GM21390 (cell line): Measurements from ENCODE around the gene CRYZL1.

Experiments
- ATAC-seq: cut with Tn5 transposase; IDR thresholded peaks from one replicate; pipeline ENCODE4 v1.9.1; 2021; ENCODE audit not compliant: unreplicated experiment

The CRYZL1 gene

DNA sequence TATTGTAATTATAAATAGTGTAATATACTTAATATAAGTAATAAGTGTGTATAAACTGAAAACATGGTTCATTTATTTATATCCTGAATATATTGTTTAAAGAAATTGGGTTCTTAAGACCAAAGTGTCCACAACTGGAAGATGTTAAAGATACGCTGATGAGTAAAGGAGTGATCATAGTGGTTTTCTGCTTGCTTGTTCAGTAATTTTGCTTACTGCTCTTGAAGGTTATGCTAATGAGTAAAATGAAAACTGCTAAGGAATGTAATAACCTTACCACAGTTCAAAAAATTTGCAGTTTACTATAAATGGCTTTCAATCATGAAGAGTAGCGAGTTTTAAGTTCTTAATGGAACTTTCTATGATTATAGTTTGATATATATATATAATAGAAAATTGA lies 75.0 kb downstream of the CRYZL1 start:
- ATAC-seq = no peak

DNA sequence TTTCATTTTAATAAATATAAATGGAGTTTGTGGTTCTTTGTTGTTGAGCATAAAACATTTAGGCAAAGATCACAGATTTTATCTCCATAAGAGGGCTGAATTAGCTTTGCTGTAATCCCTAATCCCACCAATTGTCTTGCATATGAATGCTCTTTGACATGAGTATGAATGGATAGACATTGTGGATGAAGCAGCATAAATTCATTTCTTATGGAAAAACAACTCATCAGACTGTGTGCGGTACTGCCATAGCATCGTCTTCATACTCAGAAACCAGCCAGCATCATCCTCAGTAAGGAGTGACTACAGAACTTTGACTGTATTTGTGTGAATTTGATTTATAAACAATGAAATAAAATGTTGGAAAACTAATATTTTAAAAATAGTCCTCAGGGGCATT lies 79.2 kb downstream of the CRYZL1 start:
- no peak for ATAC-seq

DNA sequence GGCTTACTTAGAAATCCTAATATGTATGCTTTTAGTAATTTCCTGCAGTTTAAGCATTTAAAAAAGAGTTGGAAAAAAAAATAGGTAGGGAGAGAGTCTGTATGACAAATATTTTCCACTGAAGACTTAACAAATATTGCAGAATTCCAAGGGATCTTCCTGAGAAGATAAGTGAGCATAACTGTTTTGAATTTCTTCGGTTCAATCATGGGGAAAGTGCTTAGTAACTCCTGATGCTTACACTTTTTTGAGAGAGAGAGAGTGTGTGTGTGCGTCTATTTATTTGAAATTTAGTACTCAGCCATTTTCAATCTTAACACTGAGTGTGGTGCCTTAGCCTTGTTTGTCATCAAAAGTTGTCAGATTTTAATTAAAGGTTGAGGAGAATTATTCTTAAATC lies 80.2 kb downstream of the CRYZL1 start:
- ATAC-seq = no peak

DNA sequence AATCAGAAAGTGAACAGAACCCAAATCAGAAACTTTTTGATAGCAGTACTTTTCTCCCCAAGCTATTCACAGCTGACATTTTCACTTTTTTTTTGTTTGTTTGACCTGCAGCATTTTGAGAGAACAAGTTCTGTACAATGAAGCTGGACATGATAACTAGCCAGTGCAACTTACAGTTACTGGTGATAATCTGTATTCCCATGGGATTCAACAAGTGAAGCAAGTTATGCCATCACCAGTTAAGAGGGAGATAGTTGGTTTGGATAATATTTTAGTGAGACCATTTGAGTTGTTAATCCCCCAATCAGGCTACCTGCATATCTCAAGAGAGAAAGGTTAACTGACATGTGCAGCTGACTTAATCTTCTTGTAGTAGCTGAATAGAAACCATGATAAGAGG lies 80.6 kb downstream of the CRYZL1 start:
- ATAC-seq = no peak

DNA sequence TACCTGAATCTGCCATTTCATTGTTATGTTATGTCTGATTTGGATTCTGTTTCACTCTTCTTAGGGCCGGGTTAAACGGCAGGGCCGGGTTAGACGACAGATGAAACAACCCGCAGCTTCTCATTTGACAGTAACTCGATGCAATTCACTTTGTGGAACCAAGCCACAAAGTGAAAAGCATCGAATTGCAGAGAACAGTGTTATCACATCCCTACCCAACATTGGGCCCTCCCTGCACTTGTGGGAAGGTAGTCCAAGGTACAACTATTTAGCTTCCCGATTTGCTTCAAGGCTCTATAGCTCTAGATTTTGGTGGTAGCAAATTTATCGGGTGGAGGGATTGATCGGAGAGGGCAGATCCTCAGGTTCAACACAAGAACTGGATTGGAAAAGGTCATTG lies 81.7 kb downstream of the CRYZL1 start:
- no peak for ATAC-seq

DNA sequence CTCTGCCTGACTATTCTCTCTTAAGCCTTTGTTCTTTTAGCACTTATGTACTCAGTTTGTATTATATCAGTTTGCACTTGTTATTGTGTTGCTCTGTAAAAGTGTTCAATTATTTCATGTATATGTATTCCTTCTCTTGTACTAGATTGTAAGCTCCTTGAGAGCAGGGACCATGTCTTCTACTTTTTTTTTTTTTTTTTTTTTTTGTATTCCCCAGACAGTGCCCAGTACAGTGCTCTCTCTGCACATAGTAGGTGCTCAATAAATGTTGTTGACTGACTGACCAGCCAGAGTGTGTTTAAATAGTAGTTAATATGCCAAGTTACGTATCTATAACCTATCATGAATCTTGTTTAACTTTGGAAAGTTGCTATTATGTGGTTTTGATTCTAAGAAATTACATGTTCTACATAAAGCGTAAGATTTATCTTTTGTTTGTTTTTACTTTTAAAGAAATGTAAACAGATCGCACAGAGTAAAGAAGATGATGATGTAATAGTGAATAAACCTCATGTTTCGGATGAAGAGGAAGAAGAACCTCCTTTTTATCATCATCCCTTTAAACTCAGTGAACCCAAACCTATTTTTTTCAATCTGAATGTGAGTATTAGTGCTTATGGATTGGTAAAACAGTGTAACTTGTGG lies 82.6 kb downstream of the CRYZL1 start:
- no peak for ATAC-seq

DNA sequence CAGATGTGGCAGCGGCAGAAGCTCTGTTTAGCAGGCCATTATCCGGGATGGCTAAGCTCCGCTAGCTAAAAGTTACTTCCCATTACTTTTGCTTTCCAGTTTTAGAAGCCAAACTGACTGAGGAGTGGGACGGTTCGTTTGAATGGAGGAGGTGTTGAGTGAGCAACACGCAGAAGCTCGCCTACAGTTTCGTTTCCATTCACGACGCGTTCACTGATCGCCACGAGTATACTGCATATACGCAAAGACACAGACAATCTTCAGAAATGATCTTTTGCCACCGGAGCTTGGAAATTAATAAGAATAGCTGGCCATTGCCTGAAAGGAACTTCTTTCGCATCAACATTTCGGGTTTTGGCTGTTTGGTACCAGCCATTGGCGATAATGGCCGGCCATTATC lies 84.1 kb downstream of the CRYZL1 start:
- no peak for ATAC-seq

DNA sequence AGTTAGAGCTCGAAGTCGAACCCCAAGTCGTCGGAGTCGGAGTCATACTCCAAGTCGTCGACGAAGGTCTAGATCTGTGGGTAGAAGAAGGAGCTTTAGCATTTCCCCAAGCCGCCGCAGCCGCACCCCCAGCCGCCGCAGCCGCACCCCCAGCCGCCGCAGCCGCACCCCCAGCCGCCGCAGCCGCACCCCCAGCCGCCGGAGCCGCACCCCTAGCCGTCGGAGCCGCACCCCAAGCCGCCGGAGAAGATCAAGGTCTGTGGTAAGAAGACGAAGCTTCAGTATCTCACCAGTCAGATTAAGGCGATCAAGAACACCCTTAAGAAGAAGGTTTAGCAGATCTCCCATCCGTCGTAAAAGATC lies 86.6 kb downstream of the CRYZL1 start:
- ATAC-seq = no peak

DNA sequence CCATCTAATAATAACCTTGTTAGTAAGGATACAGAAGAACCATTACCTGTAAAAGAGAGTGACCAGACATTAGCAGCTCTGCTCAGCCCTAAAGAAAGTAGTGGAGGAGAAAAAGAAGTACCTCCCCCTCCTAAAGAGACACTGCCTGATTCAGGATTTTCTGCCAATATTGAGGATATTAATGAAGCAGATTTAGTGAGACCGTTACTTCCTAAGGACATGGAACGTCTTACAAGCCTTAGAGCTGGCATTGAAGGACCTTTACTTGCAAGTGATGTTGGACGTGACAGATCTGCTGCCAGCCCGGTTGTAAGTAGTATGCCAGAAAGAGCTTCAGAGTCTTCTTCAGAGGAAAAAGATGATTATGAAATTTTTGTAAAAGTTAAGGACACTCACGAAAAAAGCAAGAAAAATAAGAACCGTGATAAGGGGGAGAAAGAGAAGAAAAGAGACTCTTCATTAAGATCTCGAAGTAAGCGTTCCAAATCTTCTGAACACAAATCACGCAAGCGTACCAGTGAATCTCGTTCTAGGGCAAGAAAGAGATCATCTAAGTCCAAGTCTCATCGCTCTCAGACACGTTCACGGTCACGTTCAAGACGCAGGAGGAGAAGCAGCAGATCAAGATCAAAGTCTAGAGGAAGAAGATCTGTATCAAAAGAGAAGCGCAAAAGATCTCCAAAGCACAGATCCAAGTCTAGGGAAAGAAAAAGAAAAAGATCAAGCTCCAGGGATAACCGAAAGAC lies 87.1 kb downstream of the CRYZL1 start:
- no peak for ATAC-seq

DNA sequence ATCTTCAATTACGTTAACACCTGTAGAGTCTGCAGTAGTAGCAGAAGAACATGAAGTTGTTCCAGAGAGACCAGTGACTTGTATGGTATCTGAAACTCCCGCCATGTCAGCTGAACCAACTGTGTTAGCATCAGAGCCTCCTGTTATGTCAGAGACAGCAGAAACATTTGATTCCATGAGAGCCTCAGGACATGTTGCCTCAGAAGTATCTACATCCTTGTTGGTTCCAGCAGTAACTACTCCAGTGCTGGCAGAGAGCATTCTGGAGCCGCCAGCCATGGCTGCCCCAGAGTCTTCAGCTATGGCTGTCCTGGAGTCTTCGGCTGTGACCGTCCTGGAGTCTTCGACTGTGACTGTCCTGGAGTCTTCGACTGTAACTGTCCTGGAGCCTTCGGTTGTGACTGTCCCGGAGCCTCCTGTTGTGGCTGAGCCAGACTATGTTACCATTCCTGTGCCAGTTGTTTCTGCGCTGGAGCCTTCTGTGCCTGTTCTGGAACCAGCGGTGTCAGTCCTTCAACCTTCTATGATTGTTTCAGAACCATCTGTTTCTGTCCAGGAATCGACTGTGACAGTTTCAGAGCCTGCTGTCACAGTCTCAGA lies 88.4 kb downstream of the CRYZL1 start:
- ATAC-seq = no peak

DNA sequence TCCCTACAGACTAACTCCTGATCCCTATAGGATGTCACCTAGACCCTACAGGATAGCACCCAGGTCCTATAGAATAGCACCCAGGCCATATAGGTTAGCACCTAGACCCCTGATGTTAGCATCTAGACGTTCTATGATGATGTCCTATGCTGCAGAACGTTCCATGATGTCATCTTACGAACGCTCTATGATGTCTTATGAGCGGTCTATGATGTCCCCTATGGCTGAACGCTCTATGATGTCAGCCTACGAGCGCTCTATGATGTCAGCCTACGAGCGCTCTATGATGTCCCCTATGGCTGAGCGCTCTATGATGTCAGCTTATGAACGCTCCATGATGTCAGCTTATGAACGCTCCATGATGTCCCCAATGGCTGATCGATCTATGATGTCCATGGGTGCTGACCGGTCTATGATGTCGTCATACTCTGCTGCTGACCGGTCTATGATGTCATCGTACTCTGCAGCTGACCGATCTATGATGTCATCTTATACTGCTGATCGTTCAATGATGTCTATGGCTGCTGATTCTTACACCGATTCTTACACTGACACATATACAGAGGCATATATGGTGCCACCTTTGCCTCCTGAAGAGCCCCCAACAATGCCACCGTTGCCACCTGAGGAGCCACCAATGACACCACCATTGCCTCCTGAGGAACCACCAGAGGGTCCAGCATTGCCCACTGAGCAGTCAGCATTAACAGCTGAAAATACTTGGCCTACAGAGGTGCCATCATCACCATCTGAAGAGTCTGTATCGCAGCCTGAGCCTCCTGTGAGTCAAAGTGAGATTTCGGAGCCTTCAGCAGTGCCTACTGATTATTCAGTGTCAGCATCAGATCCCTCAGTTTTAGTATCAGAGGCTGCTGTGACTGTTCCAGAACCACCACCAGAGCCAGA lies 89.2 kb downstream of the CRYZL1 start:
- no peak for ATAC-seq

DNA sequence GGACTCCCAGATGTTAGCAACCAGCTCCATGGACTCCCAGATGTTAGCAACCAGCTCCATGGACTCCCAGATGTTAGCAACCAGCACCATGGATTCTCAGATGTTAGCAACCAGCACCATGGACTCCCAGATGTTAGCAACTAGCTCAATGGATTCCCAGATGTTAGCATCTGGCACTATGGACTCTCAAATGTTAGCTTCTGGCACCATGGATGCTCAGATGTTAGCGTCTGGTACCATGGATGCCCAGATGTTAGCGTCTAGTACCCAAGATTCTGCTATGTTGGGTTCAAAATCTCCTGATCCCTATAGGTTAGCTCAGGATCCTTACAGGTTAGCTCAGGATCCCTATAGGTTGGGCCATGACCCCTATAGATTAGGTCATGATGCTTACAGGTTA lies 89.9 kb downstream of the CRYZL1 start:
- ATAC-seq = no peak

DNA sequence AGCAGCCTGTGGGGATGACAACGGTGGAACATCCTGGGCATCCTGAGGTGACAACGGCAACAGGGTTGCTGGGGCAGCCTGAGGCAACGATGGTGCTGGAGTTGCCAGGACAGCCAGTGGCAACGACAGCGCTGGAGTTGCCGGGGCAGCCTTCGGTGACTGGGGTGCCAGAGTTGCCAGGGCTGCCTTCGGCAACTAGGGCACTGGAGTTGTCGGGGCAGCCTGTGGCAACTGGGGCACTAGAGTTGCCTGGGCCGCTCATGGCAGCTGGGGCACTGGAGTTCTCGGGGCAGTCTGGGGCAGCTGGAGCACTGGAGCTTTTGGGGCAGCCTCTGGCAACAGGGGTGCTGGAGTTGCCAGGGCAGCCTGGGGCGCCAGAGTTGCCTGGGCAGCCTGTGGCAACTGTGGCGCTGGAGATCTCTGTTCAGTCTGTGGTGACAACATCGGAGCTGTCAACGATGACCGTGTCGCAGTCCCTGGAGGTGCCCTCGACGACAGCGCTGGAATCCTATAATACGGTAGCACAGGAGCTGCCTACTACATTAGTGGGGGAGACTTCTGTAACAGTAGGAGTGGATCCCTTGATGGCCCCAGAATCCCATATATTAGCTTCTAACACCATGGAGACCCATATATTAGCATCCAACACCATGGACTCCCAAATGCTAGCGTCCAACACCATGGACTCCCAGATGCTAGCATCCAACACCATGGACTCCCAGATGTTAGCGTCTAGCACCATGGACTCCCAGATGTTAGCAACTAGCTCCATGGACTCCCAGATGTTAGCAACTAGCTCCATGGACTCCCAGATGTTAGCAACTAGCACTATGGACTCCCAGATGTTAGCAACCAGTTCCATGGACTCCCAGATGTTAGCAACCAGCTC lies 90.5 kb downstream of the CRYZL1 start:
- no peak for ATAC-seq

DNA sequence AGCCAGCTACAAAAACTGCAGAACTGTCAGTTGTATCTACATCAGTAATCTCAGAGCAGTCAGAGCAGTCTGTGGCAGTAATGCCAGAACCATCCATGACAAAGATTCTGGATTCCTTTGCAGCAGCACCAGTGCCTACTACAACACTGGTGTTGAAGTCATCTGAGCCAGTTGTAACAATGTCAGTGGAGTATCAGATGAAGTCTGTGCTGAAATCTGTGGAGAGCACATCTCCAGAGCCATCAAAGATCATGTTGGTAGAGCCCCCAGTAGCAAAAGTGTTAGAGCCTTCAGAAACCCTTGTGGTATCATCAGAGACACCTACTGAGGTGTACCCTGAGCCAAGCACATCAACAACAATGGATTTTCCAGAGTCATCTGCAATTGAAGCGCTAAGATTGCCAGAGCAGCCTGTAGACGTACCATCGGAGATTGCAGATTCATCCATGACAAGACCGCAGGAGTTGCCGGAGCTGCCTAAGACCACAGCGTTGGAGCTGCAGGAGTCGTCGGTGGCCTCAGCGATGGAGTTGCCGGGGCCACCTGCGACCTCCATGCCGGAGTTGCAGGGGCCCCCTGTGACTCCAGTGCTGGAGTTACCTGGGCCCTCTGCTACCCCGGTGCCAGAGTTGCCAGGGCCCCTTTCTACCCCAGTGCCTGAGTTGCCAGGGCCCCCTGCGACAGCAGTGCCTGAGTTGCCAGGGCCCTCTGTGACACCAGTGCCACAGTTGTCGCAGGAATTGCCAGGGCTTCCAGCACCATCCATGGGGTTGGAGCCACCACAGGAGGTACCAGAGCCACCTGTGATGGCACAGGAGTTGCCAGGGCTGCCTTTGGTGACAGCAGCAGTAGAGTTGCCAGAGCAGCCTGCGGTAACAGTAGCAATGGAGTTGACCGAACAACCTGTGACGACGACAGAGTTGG lies 91.4 kb downstream of the CRYZL1 start:
- ATAC-seq = no peak

DNA sequence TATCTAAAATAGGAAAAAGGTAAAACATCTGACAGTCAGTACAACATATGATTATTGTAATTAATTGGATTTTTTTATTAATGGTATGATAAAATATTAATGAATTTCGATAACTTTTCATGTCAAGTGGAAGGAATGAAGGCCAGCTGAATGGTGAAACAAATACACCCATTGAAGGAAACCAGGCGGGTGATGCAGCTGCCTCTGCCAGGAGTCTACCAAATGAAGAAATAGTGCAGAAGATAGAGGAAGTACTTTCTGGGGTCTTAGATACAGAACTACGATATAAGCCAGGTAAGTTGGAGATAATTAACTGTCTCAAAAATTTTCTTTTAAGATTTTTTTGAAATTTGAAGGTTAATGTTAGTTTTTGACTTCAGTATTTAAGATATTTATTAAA lies 95.5 kb downstream of the CRYZL1 start:
- ATAC-seq = no peak

DNA sequence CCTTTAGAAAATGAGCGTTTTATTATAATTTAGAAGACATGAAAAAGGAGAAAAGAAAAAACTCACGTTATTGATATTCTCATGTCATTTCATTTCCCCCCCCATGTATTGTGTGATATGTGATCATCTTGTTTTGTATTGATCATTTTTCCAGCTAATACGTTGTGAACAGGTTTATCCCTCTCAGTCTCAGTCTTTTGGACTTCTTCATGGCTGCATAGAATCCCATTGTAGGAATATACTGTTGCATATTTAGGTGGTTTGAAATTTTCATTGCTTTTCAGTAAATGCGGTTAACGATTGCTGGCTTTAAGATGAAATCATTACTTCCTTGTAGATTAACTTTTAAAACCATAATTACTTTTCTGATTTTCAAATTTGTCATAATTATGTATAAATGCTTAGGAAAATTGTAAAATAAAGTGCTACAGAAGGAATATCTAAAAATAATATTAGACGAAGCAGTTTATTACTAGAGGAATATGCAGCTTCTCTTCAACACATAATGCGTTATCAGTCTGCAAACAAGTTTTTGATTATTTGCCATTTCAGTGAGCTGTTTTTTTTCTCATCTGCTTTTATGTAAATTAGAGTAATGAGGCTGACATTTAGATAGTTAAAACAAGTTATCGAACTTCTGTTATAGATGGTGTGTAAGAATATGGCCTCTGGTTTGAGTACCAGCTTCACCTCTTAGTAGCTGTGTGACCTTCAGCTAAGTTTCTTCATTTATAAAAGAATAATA lies 96.9 kb downstream of the CRYZL1 start:
- no peak for ATAC-seq

DNA sequence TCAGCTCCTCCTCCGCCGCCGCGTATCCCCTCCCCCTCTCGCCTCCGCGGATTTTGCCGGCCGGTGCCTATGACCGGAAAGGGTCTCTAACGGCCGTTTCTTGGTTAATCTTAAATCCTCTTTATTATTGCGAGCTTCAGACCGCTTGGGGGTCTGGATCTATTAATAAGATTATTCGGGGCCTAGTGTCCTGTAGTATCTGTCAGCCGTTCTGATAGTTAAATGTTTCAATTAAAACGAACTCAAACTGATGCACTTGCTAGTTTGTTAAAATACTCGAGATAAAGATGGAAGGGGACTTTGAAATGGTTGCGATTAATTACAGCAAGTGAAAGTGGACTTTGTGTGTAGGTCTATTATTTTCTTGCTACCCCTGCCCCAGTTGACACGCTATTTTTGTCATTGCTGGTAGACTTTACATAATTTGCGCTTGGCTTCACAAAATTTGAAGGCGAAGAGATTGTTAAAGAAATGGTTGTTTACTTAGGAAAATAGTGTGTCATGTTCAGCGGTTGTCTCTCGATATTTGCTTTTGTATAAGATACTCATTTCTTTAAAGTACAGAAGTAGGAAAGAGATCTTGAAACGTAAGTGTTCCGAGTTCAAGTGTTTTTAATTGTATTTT lies 97.9 kb downstream of the CRYZL1 start:
- no peak for ATAC-seq
